Activated CD8-positive, alpha-beta memory T cell treated with anti-CD3 and anti-CD28 coated beads, Interleukin-2, amount 50 U/mL, for 1 hour (primary cell): Measurements from ENCODE around the gene KLHL29.

Source experiments
- DNase-seq: peaks from one replicate; pipeline ENCODE4 v3.0.0-alpha.2; 2020; ENCODE audit errors: extremely low read depth

The KLHL29 gene

DNA sequence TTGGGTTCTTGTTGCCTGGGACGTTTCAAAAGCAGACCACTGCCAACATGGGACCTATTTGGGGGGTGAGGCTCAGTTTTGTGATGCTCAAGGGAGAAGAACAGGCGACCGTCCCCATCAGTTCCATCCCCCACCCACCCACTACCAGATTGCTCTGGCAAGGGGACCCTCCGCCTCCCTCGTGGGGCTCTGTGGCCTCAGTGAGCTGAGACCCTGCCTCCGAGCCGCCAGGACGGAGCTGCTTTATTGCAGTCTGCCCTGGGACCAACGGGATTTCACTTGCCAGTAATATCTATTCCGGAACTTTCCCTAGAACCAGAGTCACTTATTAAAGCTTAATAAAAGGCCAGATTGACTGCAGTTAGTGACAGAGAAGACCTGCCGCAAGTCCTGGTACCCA lies 146.3 kb downstream of the KLHL29 start:
- no peak for DNase-seq

DNA sequence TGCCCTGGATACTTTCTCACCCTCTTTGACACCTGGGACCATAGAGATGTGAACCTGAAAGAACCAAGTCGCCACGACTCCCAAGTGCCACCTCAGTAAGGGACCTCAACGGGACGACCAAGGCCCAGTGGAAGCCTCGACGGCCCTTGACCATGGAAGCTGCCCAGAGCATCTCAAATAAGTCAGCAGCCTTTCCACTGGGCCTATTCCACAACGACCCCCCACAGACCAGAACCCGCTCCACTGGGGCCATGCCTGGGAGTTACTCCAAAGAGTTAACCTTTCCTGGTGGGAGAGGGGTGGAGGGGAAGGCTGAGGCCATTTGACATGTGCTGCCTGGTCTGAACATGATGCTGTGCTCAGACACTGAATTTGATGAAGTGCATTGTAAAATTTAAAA lies 146.9 kb downstream of the KLHL29 start:
- DNase-seq: no peak

DNA sequence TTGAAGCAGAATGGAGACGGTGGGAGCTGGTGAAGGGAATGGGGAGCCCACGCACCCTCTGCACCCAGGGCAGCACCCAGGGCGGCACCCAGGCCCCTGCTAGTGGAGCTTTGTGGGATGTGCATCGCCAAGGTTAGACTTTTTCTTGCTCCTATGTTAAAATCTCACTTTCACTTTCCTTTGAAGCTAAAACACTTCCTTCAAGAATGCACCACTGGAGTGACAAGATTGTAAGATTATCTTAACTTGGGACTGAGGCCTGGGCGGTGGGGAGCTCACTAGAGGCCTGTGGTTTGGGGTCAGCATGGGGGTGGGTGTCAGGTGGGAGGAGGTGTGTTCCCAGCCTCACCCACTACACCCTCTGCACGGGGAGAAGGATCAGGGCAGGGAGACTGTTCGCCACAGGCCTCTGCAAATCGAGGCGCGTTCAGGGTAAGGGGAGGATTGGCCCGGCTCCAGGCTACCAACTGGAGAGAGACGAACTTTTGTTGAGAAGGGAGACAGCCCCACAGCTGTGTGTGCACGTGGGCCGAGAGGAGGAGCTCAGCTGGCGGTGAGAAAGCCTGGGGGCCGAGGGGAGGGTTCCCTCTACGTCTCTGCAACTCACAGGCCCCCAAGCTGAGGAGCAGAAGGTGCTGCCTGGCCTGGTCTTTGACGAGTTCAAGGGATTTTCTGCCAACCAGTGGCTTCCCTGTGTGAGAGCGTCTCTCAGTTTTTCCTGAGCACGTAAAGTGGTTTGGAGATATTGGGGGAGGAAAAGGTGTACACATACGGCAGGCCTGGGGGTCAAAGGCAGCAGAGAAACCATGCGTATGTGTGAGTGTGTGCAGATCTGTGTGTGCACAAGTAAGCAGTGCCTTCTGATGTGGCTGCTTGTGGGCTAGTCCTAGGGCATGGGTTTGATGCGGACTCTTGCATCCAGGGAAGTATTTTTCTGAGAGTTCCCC lies 147.7 kb downstream of the KLHL29 start:
- DNase-seq: peak; percentile 7

GRCh38 chr2:23533338-23533695 lies 148.3 kb downstream of the KLHL29 start:
- no peak for DNase-seq

- DNase-seq: no peak
Measured at GRCh38 chr2:23534771-23535170, 149.8 kb downstream of the KLHL29 start.

DNA sequence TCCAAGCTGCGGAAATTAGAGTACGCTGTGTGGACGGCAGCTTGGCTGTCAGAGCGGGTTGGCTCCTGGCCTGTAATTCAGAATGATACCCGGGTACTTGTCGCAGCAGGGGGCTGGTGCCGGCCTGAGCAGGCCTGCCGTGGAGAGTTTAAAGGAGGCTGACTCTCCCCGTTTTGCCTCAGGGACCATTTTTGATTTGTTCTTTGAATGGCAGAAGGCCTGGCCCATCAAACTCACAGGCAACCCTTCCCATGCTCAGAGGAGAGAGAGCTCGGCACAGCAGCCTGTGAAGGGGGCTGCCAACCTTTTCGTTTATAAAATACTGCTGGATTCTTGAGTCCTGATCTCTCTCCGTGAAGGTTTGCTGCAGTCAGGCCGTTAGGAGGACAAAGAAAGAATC lies 151.3 kb downstream of the KLHL29 start:
- no peak for DNase-seq

- DNase-seq: no peak
Measured at GRCh38 chr2:23537991-23538390, 153.0 kb downstream of the KLHL29 start.

DNA sequence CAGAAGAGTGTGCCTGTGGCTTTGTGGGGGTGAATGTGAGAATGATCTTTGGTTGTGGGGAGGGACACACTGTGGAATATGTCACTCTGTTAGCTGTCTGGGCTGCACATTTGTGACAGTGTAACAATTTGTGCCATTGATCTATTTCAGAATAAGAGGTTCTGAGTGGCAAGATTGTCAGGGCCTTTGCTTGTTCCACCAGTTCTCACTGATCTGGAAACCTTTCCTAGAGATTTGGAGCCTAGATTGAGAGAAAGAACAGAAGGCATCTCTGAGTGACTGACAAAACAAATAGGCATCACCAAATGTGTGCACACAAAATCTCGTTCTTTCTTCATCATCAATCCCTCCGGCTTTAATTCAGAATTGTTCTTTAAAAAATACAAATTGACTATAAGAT lies 153.6 kb downstream of the KLHL29 start:
- no peak for DNase-seq

GRCh38 chr2:23540804-23541360 lies 155.9 kb downstream of the KLHL29 start:
- DNase-seq: no peak

- no peak for DNase-seq
Measured at GRCh38 chr2:23541503-23542229, 156.7 kb downstream of the KLHL29 start.

DNA sequence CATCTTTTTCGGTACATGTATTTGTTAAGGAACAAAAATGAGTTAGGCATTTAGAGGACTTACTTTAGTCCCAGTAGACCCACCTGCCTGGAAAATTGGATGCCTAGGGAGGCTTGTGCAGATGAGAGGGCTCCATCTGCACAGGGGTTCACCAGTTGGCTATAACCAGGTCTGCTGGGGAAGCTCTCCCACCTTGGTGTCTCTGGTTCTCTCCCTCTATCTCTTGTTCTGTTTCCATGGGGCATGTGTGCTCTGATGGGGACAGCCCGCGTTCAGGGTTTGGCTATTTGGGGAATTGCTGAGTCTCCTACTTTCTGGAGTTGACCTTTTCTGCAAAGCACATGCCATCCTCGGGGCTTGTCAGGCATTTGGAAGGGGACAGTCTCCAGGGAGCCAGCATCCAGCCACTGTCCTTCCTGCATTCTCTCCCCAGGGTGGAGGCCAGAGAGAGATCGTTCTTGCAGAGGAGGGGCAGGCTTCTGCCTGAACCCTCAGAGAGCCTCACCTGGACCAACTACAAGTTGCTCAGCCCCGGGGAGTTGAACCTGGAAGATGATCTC lies 157.3 kb downstream of the KLHL29 start:
- no peak for DNase-seq

- DNase-seq: no peak
Measured at GRCh38 chr2:23543302-23543701, 158.3 kb downstream of the KLHL29 start.

DNA sequence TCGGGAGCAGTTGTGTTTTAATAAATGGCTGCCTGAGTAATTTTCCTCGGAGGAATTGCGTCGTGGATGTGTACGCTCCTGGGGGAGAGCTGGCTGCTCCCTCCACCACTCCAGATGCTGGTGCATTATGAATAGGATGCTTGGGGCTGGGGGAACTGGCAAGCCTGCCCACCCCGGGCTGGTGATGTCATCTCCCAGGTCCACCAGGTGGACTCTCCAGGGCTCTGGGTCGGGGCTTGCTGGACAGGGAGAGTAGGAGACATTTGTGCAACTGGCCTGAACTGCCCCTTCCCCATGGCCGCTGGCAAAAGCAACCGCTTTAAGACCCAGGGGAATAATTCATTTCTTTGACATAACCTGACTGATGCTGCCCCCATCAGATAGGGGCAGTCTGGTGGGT lies 158.7 kb downstream of the KLHL29 start:
- DNase-seq: no peak

GRCh38 chr2:23544589-23545295 lies 159.8 kb downstream of the KLHL29 start:
- DNase-seq: no peak

DNA sequence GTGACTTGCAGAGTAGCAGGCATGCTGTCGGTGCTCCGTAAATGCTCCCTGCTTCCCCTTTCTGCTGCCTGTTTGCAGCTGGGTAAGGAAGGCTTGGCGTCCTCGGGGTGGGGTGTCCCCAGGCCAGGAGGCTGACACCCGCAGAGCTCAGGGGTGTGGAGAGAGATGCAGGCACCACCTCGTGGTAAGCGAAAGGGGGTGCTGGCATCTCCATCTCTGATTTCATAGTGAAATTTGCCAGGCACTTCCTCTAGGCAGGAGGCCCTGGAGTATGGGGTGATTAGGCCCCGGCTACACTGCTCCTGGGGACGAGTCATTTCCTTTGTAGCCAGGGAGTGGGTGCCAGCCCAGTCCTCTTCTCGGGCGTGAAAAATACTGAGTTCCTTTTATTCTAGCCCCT lies 160.4 kb downstream of the KLHL29 start:
- DNase-seq: no peak

DNA sequence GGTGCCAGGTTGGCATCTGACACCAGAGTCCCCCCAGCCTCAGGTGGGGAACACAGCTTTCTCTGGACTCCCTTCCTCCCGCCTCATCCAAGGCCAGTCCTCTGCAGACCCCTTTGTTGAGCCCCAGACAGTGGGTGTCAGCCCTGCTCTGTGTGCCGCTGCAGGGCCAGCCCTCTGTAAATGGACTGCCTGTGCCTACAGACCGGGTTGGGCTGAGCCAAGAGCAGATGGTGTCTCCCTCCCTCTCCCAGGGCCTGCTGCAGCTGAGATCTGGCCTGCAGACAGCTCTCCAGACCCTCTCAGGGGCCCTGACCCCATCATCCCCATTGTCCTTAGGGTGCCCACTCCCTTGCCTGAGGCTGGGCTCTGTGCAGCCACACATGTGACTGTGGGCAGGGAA lies 160.8 kb downstream of the KLHL29 start:
- no peak for DNase-seq

DNA sequence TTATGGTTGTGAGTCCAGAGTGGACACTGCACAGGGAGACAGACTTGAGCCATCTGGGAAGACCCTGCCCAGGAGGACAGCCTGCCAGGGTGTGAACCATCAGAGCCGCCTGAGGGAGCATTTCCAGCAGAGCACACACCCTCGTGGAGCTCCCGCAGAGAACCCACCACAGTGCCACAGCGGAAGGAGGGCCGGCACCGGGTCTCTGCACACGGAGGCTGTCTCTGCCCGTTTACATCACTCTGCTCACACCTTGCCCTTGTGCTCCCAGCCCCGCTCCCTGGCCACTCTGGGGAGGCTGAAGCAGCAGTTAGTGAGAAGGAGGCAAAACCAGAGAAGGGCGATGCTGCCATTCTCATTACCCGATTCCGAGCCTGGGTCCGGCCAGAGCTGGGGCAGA lies 161.9 kb downstream of the KLHL29 start:
- DNase-seq: no peak

GRCh38 chr2:23547725-23548124 lies 162.7 kb downstream of the KLHL29 start:
- DNase-seq: no peak

DNA sequence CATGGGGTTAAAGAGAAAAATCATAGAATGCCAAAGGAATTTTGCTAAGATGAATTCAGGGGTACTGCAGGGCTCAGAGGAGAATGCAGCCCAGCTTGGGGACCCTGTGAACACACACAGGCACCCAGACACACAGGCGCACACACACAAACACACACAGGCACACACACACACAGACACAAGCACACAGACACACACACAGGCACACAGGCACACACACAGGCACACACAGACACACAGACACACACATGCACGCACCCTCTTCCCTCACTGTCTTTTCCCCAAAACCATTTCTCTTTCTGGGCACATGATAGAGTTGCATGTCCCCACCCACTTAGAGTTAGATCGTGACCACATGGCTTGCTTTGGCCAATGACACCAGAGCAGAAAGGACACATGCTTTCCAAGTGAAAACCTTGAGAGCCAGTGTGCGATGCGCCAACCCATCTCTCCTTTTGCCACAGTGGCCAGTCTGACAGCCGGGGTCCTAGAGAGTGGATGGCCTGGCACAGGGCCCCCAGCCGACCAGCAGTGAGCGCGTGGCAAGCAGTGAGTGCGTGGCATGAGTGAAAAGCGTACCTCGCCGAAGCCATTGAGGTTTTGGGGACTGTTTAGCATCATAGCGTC lies 163.3 kb downstream of the KLHL29 start:
- DNase-seq: no peak

DNA sequence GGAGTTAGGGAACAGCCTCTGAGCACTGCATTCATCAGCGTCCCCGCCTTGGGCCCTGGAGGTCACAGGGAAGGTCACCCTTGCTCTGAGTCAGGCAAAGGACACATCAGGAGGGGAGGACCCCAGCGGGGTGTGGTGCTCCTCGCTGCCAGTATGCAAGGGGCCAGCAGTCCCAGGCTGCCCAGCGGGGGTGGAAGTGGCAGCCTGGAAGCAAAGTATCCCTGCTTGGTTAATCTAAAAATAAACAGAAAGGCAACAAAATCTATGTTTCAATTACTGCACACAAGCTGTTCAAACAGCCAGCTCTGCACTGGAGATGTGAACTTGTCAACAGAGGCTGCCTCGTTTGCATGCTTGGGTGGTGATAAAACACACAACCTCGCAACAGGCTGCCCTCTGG lies 164.1 kb downstream of the KLHL29 start:
- DNase-seq: no peak

- no peak for DNase-seq
Measured at GRCh38 chr2:23549821-23550530, 165.0 kb downstream of the KLHL29 start.
